PFSK-1 (cell line): ENCODE data around the gene RHOF.

Experiments used
- FOXP2 ChIP-seq: optimal IDR thresholded peaks from 2 replicates; pipeline ENCODE3; 2011; ENCODE audit warnings: borderline replicate concordance, control low read depth, inconsistent platforms; ENCODE audit not compliant: insufficient read depth; ENCODE audit errors: extremely low read length, extremely low read depth
- POLR2AphosphoS5 ChIP-seq: IDR thresholded peaks from 2 replicates; pipeline ENCODE4 v1.6.1; 2012; ENCODE audit warnings: low read depth, mild to moderate bottlenecking, control low read depth, low read length, moderate library complexity
- REST ChIP-seq, 2 experiments: IDR thresholded peaks; 2 replicates each; pipeline versions ENCODE4 v1.6.1 to v1.8.0; 2011 to 2012; ENCODE audit warnings: low read depth in 2 of 2, low read length in 2 of 2, control low read depth in 1 of 2, inconsistent platforms in 1 of 2, mild to moderate bottlenecking in 1 of 2, moderate library complexity in 1 of 2; ENCODE audit not compliant: insufficient read depth in 1 of 2
- SIN3A ChIP-seq: IDR thresholded peaks from 2 replicates; pipeline ENCODE4 v1.6.1; 2012; ENCODE audit warnings: mild to moderate bottlenecking, low read length, moderate library complexity, borderline replicate concordance; ENCODE audit not compliant: insufficient read depth
- TAF1 ChIP-seq: IDR thresholded peaks from 2 replicates; pipeline ENCODE4 v1.6.1; 2012; ENCODE audit warnings: low read length, control low read depth, borderline replicate concordance; ENCODE audit not compliant: insufficient read depth

Gene RHOF

GRCh38 chr12:121770813-121771625 is 22.5 kb downstream of the RHOF start:
- TF ChIP-seq POLR2AphosphoS5, result no peak
- no peak for TF ChIP-seq FOXP2
- TF ChIP-seq REST (IDR thresholded peaks at IDR 0.05; ENCODE audit: insufficient read depth in 1 of 2, low read depth in 2 of 2, low read length in 2 of 2), result no peak
- no peak for TF ChIP-seq SIN3A
- no peak for TF ChIP-seq TAF1

- TF ChIP-seq SIN3A (no peak), REST (IDR thresholded peaks at IDR 0.05; ENCODE audit: insufficient read depth in 1 of 2, low read depth in 2 of 2, low read length in 2 of 2) (no peak), POLR2AphosphoS5 (no peak), FOXP2 (no peak), TAF1 (no peak)
These were observed 23.1 kb downstream of the RHOF start for GRCh38 chr12:121770388-121770787.

GRCh38 chr12:121769831-121770301 is 23.6 kb downstream of the RHOF start:
- TF ChIP-seq SIN3A (no peak), FOXP2 (no peak), POLR2AphosphoS5 (no peak), REST (IDR thresholded peaks at IDR 0.05; ENCODE audit: insufficient read depth in 1 of 2, low read depth in 2 of 2, low read length in 2 of 2) (no peak), TAF1 (no peak)

- TF ChIP-seq REST (IDR thresholded peaks at IDR 0.05; ENCODE audit: insufficient read depth in 1 of 2, low read depth in 2 of 2, low read length in 2 of 2), result no peak
- no peak for TF ChIP-seq TAF1
- no peak for TF ChIP-seq FOXP2
- TF ChIP-seq POLR2AphosphoS5, result no peak
- no peak for TF ChIP-seq SIN3A
These were observed 24.1 kb downstream of the RHOF start for GRCh38 chr12:121769297-121769830.

- TF ChIP-seq SIN3A, result no peak
- no peak for TF ChIP-seq FOXP2
- no peak for TF ChIP-seq REST (IDR thresholded peaks at IDR 0.05; ENCODE audit: insufficient read depth in 1 of 2, low read depth in 2 of 2, low read length in 2 of 2)
- TF ChIP-seq TAF1, result no peak
- no peak for TF ChIP-seq POLR2AphosphoS5
These were observed 25.9 kb downstream of the RHOF start for GRCh38 chr12:121767525-121768016.
